ENCODE measurements around the gene POLR2E.

DNA sequence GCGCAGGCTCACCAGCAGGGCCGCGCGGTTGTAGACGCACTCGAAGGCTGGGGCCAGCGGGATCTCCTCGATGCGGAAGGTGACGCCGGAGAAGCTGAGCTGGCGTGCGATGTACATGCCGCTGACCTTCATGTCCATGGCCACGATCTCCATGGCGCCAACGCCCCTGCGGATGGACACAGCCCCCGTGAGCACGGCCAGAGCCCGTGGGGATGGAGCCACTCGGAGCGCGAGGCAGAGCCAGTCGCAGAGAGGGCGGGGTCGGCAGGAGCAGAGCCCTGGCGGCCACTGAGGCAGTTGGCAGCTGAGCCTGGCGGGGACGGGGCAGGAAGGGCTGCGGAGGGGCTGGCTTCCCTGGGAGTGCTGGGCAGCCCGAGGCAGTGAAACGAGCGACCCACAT, 23.8 kb upstream of the POLR2E start:
- TF ChIP-seq, protein P1, sequence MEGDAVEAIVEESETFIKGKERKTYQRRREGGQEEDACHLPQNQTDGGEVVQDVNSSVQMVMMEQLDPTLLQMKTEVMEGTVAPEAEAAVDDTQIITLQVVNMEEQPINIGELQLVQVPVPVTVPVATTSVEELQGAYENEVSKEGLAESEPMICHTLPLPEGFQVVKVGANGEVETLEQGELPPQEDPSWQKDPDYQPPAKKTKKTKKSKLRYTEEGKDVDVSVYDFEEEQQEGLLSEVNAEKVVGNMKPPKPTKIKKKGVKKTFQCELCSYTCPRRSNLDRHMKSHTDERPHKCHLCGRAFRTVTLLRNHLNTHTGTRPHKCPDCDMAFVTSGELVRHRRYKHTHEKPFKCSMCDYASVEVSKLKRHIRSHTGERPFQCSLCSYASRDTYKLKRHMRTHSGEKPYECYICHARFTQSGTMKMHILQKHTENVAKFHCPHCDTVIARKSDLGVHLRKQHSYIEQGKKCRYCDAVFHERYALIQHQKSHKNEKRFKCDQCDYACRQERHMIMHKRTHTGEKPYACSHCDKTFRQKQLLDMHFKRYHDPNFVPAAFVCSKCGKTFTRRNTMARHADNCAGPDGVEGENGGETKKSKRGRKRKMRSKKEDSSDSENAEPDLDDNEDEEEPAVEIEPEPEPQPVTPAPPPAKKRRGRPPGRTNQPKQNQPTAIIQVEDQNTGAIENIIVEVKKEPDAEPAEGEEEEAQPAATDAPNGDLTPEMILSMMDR (IDR thresholded peaks at IDR 0.05) = no peak
- TF ChIP-seq POLR2A (IDR thresholded peaks at IDR 0.05) = no peak
